HG03103 (cell line): Measurements from ENCODE around the gene PGM1.

Experiments used
- ATAC-seq: cut with Tn5 transposase; IDR thresholded peaks from one replicate; pipeline ENCODE4 v1.9.1; 2021; ENCODE audit warnings: low read depth; ENCODE audit not compliant: unreplicated experiment

Gene PGM1

GRCh38 chr1:63630238-63630637, 37.0 kb downstream of the PGM1 start:
- ATAC-seq = no peak

GRCh38 chr1:63630666-63631065, 37.5 kb downstream of the PGM1 start:
- no peak for ATAC-seq

DNA sequence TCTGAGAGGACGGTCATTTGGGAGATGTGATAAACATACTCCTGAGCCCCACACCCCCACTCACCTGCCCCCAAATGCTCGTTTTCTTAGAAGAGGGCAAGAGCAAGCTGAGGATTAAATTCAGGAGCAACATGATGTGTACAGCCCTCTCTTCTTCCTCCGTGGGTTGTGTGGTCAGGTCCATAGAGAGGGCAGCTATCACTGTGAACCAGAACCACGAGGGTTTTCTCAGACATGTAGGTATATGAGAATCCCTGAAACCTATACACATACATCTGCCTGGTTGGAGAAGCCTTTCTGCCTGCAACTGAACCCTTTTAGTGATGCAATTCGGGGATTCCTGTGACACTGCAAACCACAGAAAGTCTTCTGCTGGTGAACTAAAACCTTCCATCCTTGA, 38.9 kb downstream of the PGM1 start:
- no peak for ATAC-seq

- ATAC-seq = no peak
Observed at GRCh38 chr1:63633281-63633680, 40.1 kb downstream of the PGM1 start.

- ATAC-seq = no peak
Observed at GRCh38 chr1:63634471-63634870, 41.3 kb downstream of the PGM1 start.

DNA sequence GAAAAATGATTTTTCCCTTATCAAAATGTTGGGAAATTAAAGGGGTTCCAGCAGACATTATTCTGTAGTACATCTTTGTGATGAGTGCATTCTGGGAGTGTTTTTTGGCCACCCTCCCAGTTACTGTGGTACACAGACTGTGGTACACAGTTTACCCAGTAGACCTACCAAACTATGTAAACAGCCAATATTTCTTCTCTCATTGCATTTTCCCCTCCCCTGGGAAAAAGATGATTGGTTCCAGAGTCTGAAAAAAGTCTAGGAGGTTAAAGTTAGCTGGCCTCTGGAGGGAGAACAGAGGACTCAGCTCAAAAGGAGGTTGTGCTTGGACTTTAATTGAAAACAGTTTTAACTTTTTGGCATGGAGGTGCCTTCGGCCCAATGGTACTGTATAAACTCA, 42.5 kb downstream of the PGM1 start:
- no peak for ATAC-seq

- ATAC-seq = no peak
Observed at GRCh38 chr1:63636192-63637105, 43.2 kb downstream of the PGM1 start.

GRCh38 chr1:63638471-63638870, 45.3 kb downstream of the PGM1 start:
- ATAC-seq = no peak

DNA sequence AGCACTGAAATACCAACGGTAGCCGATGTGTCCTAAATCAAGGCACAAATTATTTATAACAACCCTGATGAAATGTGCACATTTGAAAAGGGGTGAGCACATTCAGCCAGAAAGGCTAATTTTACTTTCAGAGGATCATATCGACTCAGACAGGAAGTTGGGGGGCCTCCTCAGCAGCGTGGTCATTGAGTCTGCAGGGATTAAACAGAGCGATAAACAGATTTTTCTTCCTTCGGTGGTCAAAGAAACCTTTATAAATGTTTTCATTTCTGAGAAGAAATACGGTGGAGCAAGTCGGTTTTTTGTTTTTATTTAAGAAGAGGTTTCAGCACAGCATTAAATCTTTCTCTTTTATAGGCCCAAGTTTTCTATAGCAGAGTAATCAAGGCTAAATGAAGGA, 45.7 kb downstream of the PGM1 start:
- no peak for ATAC-seq

- ATAC-seq = no peak
Observed at GRCh38 chr1:63640633-63641567, 47.7 kb downstream of the PGM1 start.

- no peak for ATAC-seq
Observed at GRCh38 chr1:63641615-63642014, 48.4 kb downstream of the PGM1 start.

DNA sequence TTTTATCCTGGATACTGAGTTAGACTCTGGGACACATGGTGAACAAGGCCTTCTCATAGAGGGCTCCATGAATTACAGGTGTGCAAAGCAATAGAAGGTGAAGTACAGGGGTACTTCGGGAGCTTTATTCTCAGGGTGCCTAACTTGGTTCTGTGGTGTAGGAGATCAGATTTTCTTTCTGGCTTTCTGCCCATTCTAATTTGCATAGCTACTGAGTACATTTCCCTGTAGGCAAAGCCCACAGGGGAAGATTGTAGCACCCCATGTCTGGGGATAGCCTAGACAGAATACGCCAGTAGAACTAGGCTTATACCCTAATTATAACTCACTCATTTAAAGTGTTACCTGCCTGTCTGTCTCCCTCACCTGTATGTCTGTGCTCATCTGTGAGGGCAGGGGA, 49.7 kb downstream of the PGM1 start:
- no peak for ATAC-seq

GRCh38 chr1:63643517-63643916, 50.3 kb downstream of the PGM1 start:
- ATAC-seq = no peak

DNA sequence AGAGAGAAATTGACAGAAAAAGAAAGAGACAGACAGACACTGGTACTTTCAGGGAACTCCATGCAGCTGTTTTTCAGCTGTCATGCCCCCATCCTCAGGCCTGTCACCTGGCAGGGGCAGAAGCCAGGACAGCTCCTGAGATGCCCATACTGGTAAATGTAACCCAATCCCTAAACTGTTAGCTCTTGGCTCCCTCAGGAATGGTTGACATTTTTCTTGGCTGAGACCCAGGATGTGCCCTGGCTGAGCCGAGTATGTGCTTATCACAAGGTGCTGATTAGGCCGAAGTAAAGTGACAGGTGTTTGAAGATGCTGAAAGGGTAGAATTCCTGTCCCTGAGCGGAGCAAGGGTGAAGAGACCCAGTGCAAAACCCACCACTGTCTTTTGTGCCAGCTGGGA, 50.7 kb downstream of the PGM1 start:
- no peak for ATAC-seq

GRCh38 chr1:63645317-63645716, 52.1 kb downstream of the PGM1 start:
- no peak for ATAC-seq

DNA sequence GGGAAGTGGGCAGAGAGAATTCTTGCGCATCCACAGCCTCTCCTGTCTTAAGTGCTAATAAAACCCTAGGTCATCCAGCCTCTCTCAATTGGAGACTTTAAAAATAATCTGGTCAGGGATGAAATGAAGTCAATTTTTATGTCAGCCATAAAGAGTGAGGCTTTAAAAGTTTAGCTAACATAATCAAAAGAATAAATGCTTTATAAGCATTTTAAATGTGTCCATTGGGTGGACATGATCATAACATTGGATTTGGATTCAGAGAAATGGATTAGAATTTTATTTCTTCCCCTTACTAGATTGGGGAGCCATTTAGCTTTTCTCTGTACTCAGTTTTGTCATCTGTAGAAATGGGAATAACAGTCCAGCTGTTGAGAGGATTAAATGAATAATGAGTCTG, 55.5 kb downstream of the PGM1 start:
- ATAC-seq = no peak

GRCh38 chr1:63651161-63651701, 58.0 kb downstream of the PGM1 start:
- ATAC-seq = no peak

DNA sequence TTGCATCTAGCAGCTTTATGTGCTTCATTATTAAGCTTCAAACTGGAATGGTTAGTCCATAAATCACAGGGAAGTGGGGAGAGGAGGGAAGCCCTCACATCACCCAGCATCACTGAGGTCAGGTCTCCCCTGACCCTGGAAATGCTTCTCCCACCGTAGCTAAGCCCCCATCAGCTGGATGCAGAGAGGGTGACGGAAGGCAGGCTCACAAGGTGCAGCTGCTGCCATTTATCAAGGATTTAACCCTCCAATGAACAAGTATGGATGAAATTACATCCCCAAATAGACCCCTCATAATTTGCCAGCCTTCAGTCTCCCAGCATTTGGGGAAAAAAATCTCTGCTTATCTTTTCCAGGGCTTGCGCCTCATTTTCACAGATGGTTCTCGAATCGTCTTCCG, 60.8 kb downstream of the PGM1 start:
- no peak for ATAC-seq

DNA sequence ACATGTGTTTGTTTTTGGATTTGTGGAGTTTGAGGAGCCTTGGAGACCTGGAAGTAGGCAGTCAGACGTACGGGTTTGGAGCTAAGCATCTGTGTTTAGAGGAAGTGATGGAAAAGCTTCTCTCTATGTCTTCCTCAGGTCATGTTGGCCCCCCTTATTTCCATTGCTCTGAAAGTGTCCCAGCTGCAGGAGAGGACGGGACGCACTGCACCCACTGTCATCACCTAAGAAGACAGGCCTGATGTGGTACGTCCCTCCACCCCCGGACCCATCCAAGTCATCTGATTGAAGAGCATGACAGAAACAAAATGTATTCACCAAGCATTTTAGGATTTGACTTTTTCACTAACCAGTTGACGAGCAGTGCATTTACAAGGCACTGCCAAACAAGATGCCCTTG, 66.2 kb downstream of the PGM1 start:
- no peak for ATAC-seq

DNA sequence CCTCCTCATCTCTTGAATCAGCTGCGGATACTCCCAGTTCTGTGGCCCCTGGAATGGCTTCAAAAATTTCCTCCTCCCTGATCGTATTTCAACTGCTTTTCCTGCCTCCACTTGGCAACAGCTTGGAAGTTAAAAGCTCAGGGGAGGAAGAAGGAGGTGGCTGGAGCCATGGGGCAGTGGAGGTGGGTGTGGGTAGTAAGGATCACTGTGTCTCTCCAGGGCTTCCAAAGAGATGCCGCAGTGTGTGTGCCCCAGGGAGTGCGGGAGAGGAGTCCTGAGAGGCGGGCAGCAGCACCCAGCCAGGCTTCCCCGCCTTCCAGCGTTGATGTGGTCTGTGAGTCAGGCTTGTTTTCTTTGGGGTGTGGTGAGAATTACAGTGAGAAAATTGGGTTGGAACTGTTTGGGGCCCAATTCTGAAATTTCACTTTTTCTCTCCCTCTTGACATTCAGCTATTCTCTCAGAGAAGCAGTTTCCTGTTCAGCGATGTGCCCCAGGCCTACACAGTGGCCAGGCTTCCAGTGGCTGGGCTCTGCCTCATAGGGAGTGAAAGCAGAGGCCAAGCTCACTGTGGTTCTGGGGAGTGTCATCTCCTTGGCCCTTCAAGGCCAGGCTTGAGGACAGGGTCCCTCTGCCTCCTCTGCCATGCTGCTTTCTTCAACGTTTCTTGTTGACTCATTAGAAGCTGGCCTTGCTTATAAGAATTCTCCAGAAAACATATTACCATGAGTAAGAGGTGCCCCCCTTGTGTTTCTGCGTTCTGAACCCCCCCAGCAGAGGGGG, 69.0 kb downstream of the PGM1 start:
- no peak for ATAC-seq
